ENCODE results near the gene ATE1.

GRCh38 chr10:121886181-121886580 is 41.6 kb downstream of the ATE1 start:
- TF ChIP-seq CTCF (IDR thresholded peaks at IDR 0.05) = no peak
- TF ChIP-seq POLR2A (IDR thresholded peaks at IDR 0.05) = no peak

Data from esophagus squamous epithelium (tissue), 4 donors.